Measurements from ENCODE around the gene PHLDA3.

- TF ChIP-seq CTCF (conservative IDR thresholded peaks at IDR 0.05 in 1 of 2, IDR thresholded peaks at IDR 0.05 in 1 of 2; ENCODE audit: extremely low read depth in 1 of 2, insufficient read depth in 1 of 2, low read depth in 1 of 2, low read length in 2 of 2) (no peak), EZH2 (IDR thresholded peaks at IDR 0.05; ENCODE audit: borderline replicate concordance, low read length) (no peak)
These were observed 50.5 kb downstream of the PHLDA3 start for GRCh38 chr1:201418461-201418860.

All from mammary epithelial cell (primary cell).